Stimulated activated CD8-positive, alpha-beta memory T cell treated with anti-CD3 and anti-CD28 coated beads, Interleukin-2, amount 100 ng/mL, for 48 hours (primary cell): Measurements from ENCODE around the gene BAIAP3.
A peak's percentile ranks its signal among the peaks of the same experiment; 100 is the strongest.

ENCODE experiments used
- DNase-seq, 2 donors: peaks; one replicate each; pipeline ENCODE4 v3.0.0-alpha.2; 2020; ENCODE audit warnings: low read depth in 2 of 2

Gene BAIAP3

GRCh38 chr16:1332618-1333148 is 762 bp upstream of the BAIAP3 start:
- DNase-seq, result no peak

- DNase-seq, result no peak
These were observed 632 bp downstream of the BAIAP3 start for GRCh38 chr16:1333854-1334700.

GRCh38 chr16:1334739-1335138 is 1.3 kb downstream of the BAIAP3 start:
- DNase-seq, result no peak

GRCh38 chr16:1335211-1335971 is 1.9 kb downstream of the BAIAP3 start:
- DNase-seq, result no peak

GRCh38 chr16:1335996-1336395 is 2.6 kb downstream of the BAIAP3 start:
- DNase-seq, result no peak

GRCh38 chr16:1336619-1337018 is 3.2 kb downstream of the BAIAP3 start:
- no peak for DNase-seq

- DNase-seq, result no peak
These were observed 4.0 kb downstream of the BAIAP3 start for GRCh38 chr16:1337486-1337885.

- DNase-seq, result no peak
These were observed 4.8 kb downstream of the BAIAP3 start for GRCh38 chr16:1338119-1338730.

GRCh38 chr16:1338855-1339675 is 5.6 kb downstream of the BAIAP3 start:
- DNase-seq, result no peak

- DNase-seq, result no peak
These were observed 7.5 kb downstream of the BAIAP3 start for GRCh38 chr16:1340730-1341494.

- no peak for DNase-seq
These were observed 8.3 kb downstream of the BAIAP3 start for GRCh38 chr16:1341495-1342420.

GRCh38 chr16:1342526-1343427 is 9.3 kb downstream of the BAIAP3 start:
- DNase-seq, result peak; percentile 81 to 94

GRCh38 chr16:1343428-1344242 is 10.2 kb downstream of the BAIAP3 start:
- no peak for DNase-seq

GRCh38 chr16:1344499-1344898 is 11.1 kb downstream of the BAIAP3 start:
- DNase-seq, result no peak

- DNase-seq, result no peak
These were observed 11.6 kb downstream of the BAIAP3 start for GRCh38 chr16:1345087-1345486.

- DNase-seq, result no peak
These were observed 12.4 kb downstream of the BAIAP3 start for GRCh38 chr16:1345651-1346421.
